ENCODE measurements around the gene ATXN1. TPM values are rescaled to one million over a fixed set of nuclear protein-coding genes. Genes with fewer than 3 reads are reported as not detected.

ATXN1 gene
- total RNA-seq, 4 donors from 2014 or later, result 38.7 to 78.3 (median 62.6) TPM

GRCh38 chr6:16352258-16352635 lies 409.0 kb downstream of the ATXN1 start:
- no peak for TF ChIP-seq CTCF (IDR thresholded peaks at IDR 0.05)
- TF ChIP-seq EP300 (IDR thresholded peaks at IDR 0.05), result no peak
- no peak for TF ChIP-seq POLR2A (IDR thresholded peaks at IDR 0.05)
- no peak for TF ChIP-seq POLR2AphosphoS5 (IDR thresholded peaks at IDR 0.05)
- H3K9me3 ChIP-seq, result no peaks in the 10 kb centered on the region
- 31 to 68% methylated on average over 4 to 5 of the region's 5 CpGs for WGBS, 2 donors (ENCODE audit: low coverage in 1 of 2)
- H3K27ac ChIP-seq, result peak overlapping the region in 3 of 4 donors; percentile 47 to 65 (median 50)
- peaks cover 0 to 34% (median 0%) of the 10 kb centered on the region in 3 donors for H3K4me1 ChIP-seq
- peak; percentile 72 for ATAC-seq
- no peak overlapping the region for H3K4me3 ChIP-seq
- H3K36me3 ChIP-seq, result no peaks in the 10 kb centered on the region
- no peaks in the 10 kb centered on the region for H3K27me3 ChIP-seq

- no peak for ATAC-seq
- H3K27me3 ChIP-seq, result no peaks in the 10 kb centered on the region
- no peak overlapping the region for H3K4me3 ChIP-seq
- no peaks in the 10 kb centered on the region for H3K36me3 ChIP-seq
- peaks cover 0 to 30% (median 0%) of the 10 kb centered on the region in 3 donors for H3K4me1 ChIP-seq
- TF ChIP-seq POLR2A (IDR thresholded peaks at IDR 0.05), result no peak
- TF ChIP-seq CTCF (IDR thresholded peaks at IDR 0.05), result no peak
- no peak for TF ChIP-seq POLR2AphosphoS5 (IDR thresholded peaks at IDR 0.05)
- no peak for TF ChIP-seq EP300 (IDR thresholded peaks at IDR 0.05)
- H3K9me3 ChIP-seq, result no peaks in the 10 kb centered on the region
- no peak overlapping the region for H3K27ac ChIP-seq
- WGBS, 2 donors (ENCODE audit: low coverage in 1 of 2), result 83 to 96% methylated on average over 2 of the region's 2 CpGs
These were observed 411.7 kb downstream of the ATXN1 start for GRCh38 chr6:16349544-16349943.

- WGBS, 2 donors (ENCODE audit: low coverage in 1 of 2), result no CpG with 5 or more reads among the region's 32 CpGs
- no peak for ATAC-seq
- H3K27ac ChIP-seq, result no peak overlapping the region
These were observed 414.4 kb downstream of the ATXN1 start for GRCh38 chr6:16346831-16347230.

GRCh38 chr6:16345449-16346330 lies 415.6 kb downstream of the ATXN1 start:
- Histone ChIP-seq H3K4me3 (no peak overlapping the region), H3K4me1 (peaks cover 0 to 28% (median 0%) of the 10 kb centered on the region in 3 donors), H3K9me3 (no peaks in the 10 kb centered on the region), H3K36me3 (no peaks in the 10 kb centered on the region), H3K27ac (peak overlapping the region in 1 of 4 donors; percentile 7), H3K27me3 (no peaks in the 10 kb centered on the region)
- ATAC-seq, result peak; percentile 69
- TF ChIP-seq POLR2A (IDR thresholded peaks at IDR 0.05) (no peak), POLR2AphosphoS5 (IDR thresholded peaks at IDR 0.05) (peak; percentile 51)
- 44 to 73% methylated on average over 8 to 11 of the region's 16 CpGs for WGBS, 2 donors (ENCODE audit: low coverage in 1 of 2)

More at GRCh38 chr6:16346831-16347230, 414.4 kb downstream of the ATXN1 start:
- Histone ChIP-seq H3K36me3 (no peaks in the 10 kb centered on the region), H3K27me3 (no peaks in the 10 kb centered on the region), H3K4me1 (peaks cover 0 to 28% (median 0%) of the 10 kb centered on the region in 3 donors), H3K4me3 (no peak overlapping the region), H3K9me3 (no peaks in the 10 kb centered on the region)
- TF ChIP-seq EP300 (IDR thresholded peaks at IDR 0.05) (no peak), POLR2A (IDR thresholded peaks at IDR 0.05) (no peak), CTCF (IDR thresholded peaks at IDR 0.05) (no peak), POLR2AphosphoS5 (IDR thresholded peaks at IDR 0.05) (no peak)

GRCh38 chr6:16344756-16345155 lies 416.5 kb downstream of the ATXN1 start:
- H3K4me3 ChIP-seq, result no peak overlapping the region
- 90 to 96% methylated on average over 5 to 6 of the region's 6 CpGs for WGBS, 2 donors (ENCODE audit: low coverage in 1 of 2)
- no peaks in the 10 kb centered on the region for H3K27me3 ChIP-seq
- H3K36me3 ChIP-seq, result no peaks in the 10 kb centered on the region
- H3K27ac ChIP-seq, result no peak overlapping the region
- TF ChIP-seq POLR2A (IDR thresholded peaks at IDR 0.05) (no peak), POLR2AphosphoS5 (IDR thresholded peaks at IDR 0.05) (no peak), CTCF (IDR thresholded peaks at IDR 0.05) (no peak), EP300 (IDR thresholded peaks at IDR 0.05) (no peak)
- H3K9me3 ChIP-seq, result no peaks in the 10 kb centered on the region
- peaks cover 0 to 28% (median 0%) of the 10 kb centered on the region in 3 donors for H3K4me1 ChIP-seq
- ATAC-seq, result no peak

All from gastroesophageal sphincter (tissue), 4 donors.